Central memory CD4-positive, alpha-beta T cell (primary cell): ENCODE data around the gene SPATA20.

Experiments
- DNase-seq: peaks from one replicate; pipeline ENCODE4 v3.0.0; 2022

The SPATA20 gene

GRCh38 chr17:50560185-50560824 lies 13.3 kb downstream of the SPATA20 start, which contains the start of gene CACNA1G:
Gene CACNA1G, plus strand, starts transcription at chr17:50560715. Its CDS starts 745 bp downstream, at chr17:50561460.
- DNase-seq, result peak; percentile 78

- DNase-seq, result peak; percentile 13
Measured at GRCh38 chr17:50560931-50561745, 14.2 kb downstream of the SPATA20 start.

GRCh38 chr17:50561746-50562141 lies 14.8 kb downstream of the SPATA20 start:
- DNase-seq, result no peak

GRCh38 chr17:50562242-50563091 lies 15.5 kb downstream of the SPATA20 start:
- no peak for DNase-seq

GRCh38 chr17:50563092-50563511 lies 16.1 kb downstream of the SPATA20 start:
- DNase-seq, result no peak

GRCh38 chr17:50564916-50565315 lies 17.9 kb downstream of the SPATA20 start:
- peak; percentile 21 for DNase-seq

GRCh38 chr17:50565402-50566350 lies 18.7 kb downstream of the SPATA20 start:
- peak; percentile 28 for DNase-seq

GRCh38 chr17:50566886-50567285 lies 19.9 kb downstream of the SPATA20 start:
- no peak for DNase-seq

GRCh38 chr17:50568659-50569058 lies 21.7 kb downstream of the SPATA20 start:
- DNase-seq, result no peak

- no peak for DNase-seq
Measured at GRCh38 chr17:50569592-50569991, 22.6 kb downstream of the SPATA20 start.

- no peak for DNase-seq
Measured at GRCh38 chr17:50570032-50570431, 23.1 kb downstream of the SPATA20 start.

- DNase-seq, result no peak
Measured at GRCh38 chr17:50570528-50570927, 23.6 kb downstream of the SPATA20 start.

GRCh38 chr17:50571681-50572080 lies 24.7 kb downstream of the SPATA20 start:
- no peak for DNase-seq

GRCh38 chr17:50572541-50572940 lies 25.6 kb downstream of the SPATA20 start:
- DNase-seq, result no peak

GRCh38 chr17:50573866-50574611 lies 27.1 kb downstream of the SPATA20 start:
- no peak for DNase-seq

- DNase-seq, result no peak
Measured at GRCh38 chr17:50575581-50576210, 28.7 kb downstream of the SPATA20 start.

- no peak for DNase-seq
Measured at GRCh38 chr17:50576864-50577263, 29.9 kb downstream of the SPATA20 start.

- DNase-seq, result no peak
Measured at GRCh38 chr17:50577451-50577954, 30.5 kb downstream of the SPATA20 start.

GRCh38 chr17:50578173-50578572 lies 31.2 kb downstream of the SPATA20 start:
- DNase-seq, result no peak

- no peak for DNase-seq
Measured at GRCh38 chr17:50579399-50579798, 32.4 kb downstream of the SPATA20 start.

- DNase-seq, result no peak
Measured at GRCh38 chr17:50580646-50581045, 33.7 kb downstream of the SPATA20 start.
